HepG2 (cell line): ENCODE data around the gene AMIGO2. TPM values are rescaled to one million over a fixed set of nuclear protein-coding genes. Genes with fewer than 3 reads are reported as not detected.

Experiments
- ATAC-seq: fragments of 200-7000 bp; cut with Tn5 transposase; 3 replicates; pipeline ENCODE4 v1.9.1; 2020; ENCODE audit warnings: mild to moderate bottlenecking, moderate library complexity
- BruUV-seq: library from RNA; stranded (reverse); fragments of 400-500 nt; replicated peaks from 2 replicates; lab custom pipeline; 2021; lab: Mats Ljungman, UMichigan
- CTCF ChIA-PET: fragments of 300-600 bp; formaldehyde crosslinking; extraction: SDS; loops from one replicate; lab custom pipeline; 2021; ENCODE audit warnings: low total read pairs, inconsistent platforms, low intra/inter-chr PET ratio; lab: Yijun Ruan, JAX
- POLR2A ChIA-PET: fragments of 350-600 bp; sonication (Branson Sonifier 250); formaldehyde crosslinking; loops from one replicate; lab custom pipeline; 2020; ENCODE audit warnings: antibody characterized with exemption, inconsistent platforms; lab: Yijun Ruan, JAX
- DNase-seq: peaks from one replicate; pipeline ENCODE4 v3.0.0-alpha.2; 2015; ENCODE audit warnings: low spot score
- FAIRE-seq: peaks from 3 replicates; lab custom pipeline; 2011; peaks lifted over from hg19 to GRCh38; lab: Jason Lieb, UNC
- H2AFZ ChIP-seq: one replicate; pipeline ENCODE4 v1.6.1; 2011; ENCODE audit warnings: low read length, inconsistent platforms
- H3K27ac ChIP-seq: fragments of 300-600 bp; 3 replicates; pipeline ENCODE4 v1.8.0; 2011; ENCODE audit warnings: mixed run types, mild to moderate bottlenecking, mixed read lengths, low read length, inconsistent platforms; ENCODE audit not compliant: insufficient read depth; ENCODE audit errors: extremely low read length
- H3K27me3 ChIP-seq, 2 experiments: fragments of 200-600 bp in 1 of 2; 2 replicates in 1 of 2; 3 replicates in 1 of 2; pipeline versions ENCODE4 v1.6.0 to v1.8.0; 2011; ENCODE audit warnings: low read length in 2 of 2, mild to moderate bottlenecking in 2 of 2, moderate library complexity in 2 of 2, inconsistent platforms in 1 of 2; ENCODE audit not compliant: insufficient read depth in 2 of 2, control insufficient read depth in 1 of 2
- H3K36me3 ChIP-seq, 2 experiments: fragments of 200-600 bp in 1 of 2; replicated peaks in 1 of 2; 2 replicates in 1 of 2; 3 replicates in 1 of 2; pipeline versions ENCODE4 v1.5.1 to v1.8.0; 2011; ENCODE audit warnings: low read length in 2 of 2, inconsistent platforms in 1 of 2; ENCODE audit not compliant: insufficient read depth in 2 of 2, control insufficient read depth in 1 of 2
- H3K4me1 ChIP-seq: 2 replicates; pipeline ENCODE4 v1.5.1; 2012; ENCODE audit warnings: low read length, inconsistent platforms; ENCODE audit not compliant: insufficient read depth
- H3K4me2 ChIP-seq: 2 replicates; pipeline ENCODE4 v1.6.0; 2011; ENCODE audit warnings: low read depth, low read length, inconsistent platforms
- H3K4me3 ChIP-seq, 3 experiments: fragments of 200-600 bp in 1 of 3; sonication (generic), shearing (Covaris generic) in 1 of 3; replicated peaks in 1 of 3; 2 replicates each; pipeline ENCODE4 v1.5.1; 2011 to 2016; ENCODE audit warnings: low read length in 3 of 3, inconsistent platforms in 2 of 3, low read depth in 2 of 3, mild to moderate bottlenecking in 2 of 3, control low read depth in 1 of 3, mixed read lengths in 1 of 3; ENCODE audit not compliant: insufficient read depth in 1 of 3
- H3K79me2 ChIP-seq: one replicate; pipeline ENCODE4 v1.6.1; 2011; ENCODE audit warnings: low read length, inconsistent platforms; ENCODE audit not compliant: insufficient read depth
- H3K9ac ChIP-seq: 2 replicates; pipeline ENCODE4 v1.6.0; 2011; ENCODE audit warnings: mild to moderate bottlenecking, low read depth, low read length, inconsistent platforms; ENCODE audit not compliant: insufficient read depth
- H3K9me3 ChIP-seq: 2 replicates; pipeline ENCODE4 v1.5.1; 2012; ENCODE audit warnings: mild to moderate bottlenecking, low read length
- H4K20me1 ChIP-seq: 2 replicates; pipeline ENCODE4 v1.6.0; 2011; ENCODE audit warnings: inconsistent platforms, mild to moderate bottlenecking, low read length, moderate library complexity; ENCODE audit not compliant: insufficient read depth
- EEA1 ChIP-seq: sonication (generic); formaldehyde crosslinking; IDR thresholded peaks from 2 replicates; pipeline ENCODE4 v1.5.1; 2020; ENCODE audit warnings: mild to moderate bottlenecking, missing genetic modification reagents, borderline replicate concordance
- ELF1 ChIP-seq: sonication (generic); formaldehyde crosslinking; IDR thresholded peaks from 2 replicates; pipeline ENCODE4 v1.4.0; 2020; ENCODE audit warnings: missing genetic modification reagents
- GATAD2A ChIP-seq: IDR thresholded peaks from 2 replicates; pipeline ENCODE4 v1.6.1; 2016
- HOXA7 ChIP-seq: sonication (generic); formaldehyde crosslinking; IDR thresholded peaks from 2 replicates; pipeline ENCODE4 v1.8.1; 2022; ENCODE audit warnings: mild to moderate bottlenecking, missing genetic modification reagents, moderate library complexity
- JUN ChIP-seq: sonication (generic); formaldehyde crosslinking; IDR thresholded peaks from 2 replicates; pipeline ENCODE4 v1.4.0; 2020; ENCODE audit warnings: mild to moderate bottlenecking, missing genetic modification reagents
- JUND ChIP-seq: sonication (generic); formaldehyde crosslinking; IDR thresholded peaks from 2 replicates; pipeline ENCODE4 v1.8.0; 2022; ENCODE audit warnings: mild to moderate bottlenecking, missing genetic modification reagents
- ZBTB1 ChIP-seq: sonication (generic); formaldehyde crosslinking; IDR thresholded peaks from 2 replicates; pipeline ENCODE4 v1.4.0; 2020; ENCODE audit warnings: missing genetic modification reagents, borderline replicate concordance
- ZFP36L1 ChIP-seq: sonication (generic); formaldehyde crosslinking; IDR thresholded peaks from 2 replicates; pipeline ENCODE4 v1.8.0; 2022; ENCODE audit warnings: mild to moderate bottlenecking, missing genetic modification reagents, moderate library complexity
- ZNF143 ChIP-seq: sonication (generic); formaldehyde crosslinking; IDR thresholded peaks from 2 replicates; pipeline ENCODE4 v1.4.0; 2020; ENCODE audit warnings: missing genetic modification reagents
- ZNF383 ChIP-seq: sonication (generic); formaldehyde crosslinking; IDR thresholded peaks from 2 replicates; pipeline ENCODE4 v1.4.0; 2020; ENCODE audit warnings: missing genetic modification reagents, mild to moderate bottlenecking, borderline replicate concordance
- ZNF460 ChIP-seq: sonication (generic); formaldehyde crosslinking; IDR thresholded peaks from 2 replicates; pipeline ENCODE4 v1.5.1; 2020; ENCODE audit warnings: missing genetic modification reagents, mild to moderate bottlenecking, borderline replicate concordance
- ZNF501 ChIP-seq: sonication (generic); formaldehyde crosslinking; IDR thresholded peaks from 2 replicates; pipeline ENCODE4 v1.5.1; 2020; ENCODE audit warnings: mild to moderate bottlenecking, moderate library complexity, missing genetic modification reagents
- ZNF788 ChIP-seq: sonication (generic); formaldehyde crosslinking; IDR thresholded peaks from 2 replicates; pipeline ENCODE4 v1.5.0; 2020; ENCODE audit warnings: mild to moderate bottlenecking, missing genetic modification reagents, borderline replicate concordance
- WGBS: methylation state at CpG from one replicate; pipeline ENCODE4 v1.1.6; 2017; ENCODE audit warnings: low lambda C conversion rate; 5-methylcytosine and 5-hydroxymethylcytosine counted together
- in situ Hi-C: cut with HindIII; loops from 2 replicates; pipeline ENCODE4 v1.10.0; 2017; ENCODE audit warnings: low pct_unique_long_range_greater_than_20kb; ENCODE audit not compliant: extremely low pct_ligation_motif_present
- intact Hi-C: fragments of 100-400 bp; cut with micrococcal nuclease; formaldehyde crosslinking; loops from one replicate; pipeline ENCODE4 v1.10.0; 2022; ENCODE audit not compliant: unreplicated experiment
- polyA plus RNA-seq, 8 experiments: library from polyadenylated mRNA; depleted of rRNA in 3 of 8; stranded (reverse) in 7 of 8; unstranded in 1 of 8; fragments of >200 nt; fragmentation: Illumina TruSeq in 4 of 8; extraction: Trizol in 4 of 8; gene quantifications; 2 replicates each; pipeline versions ENCODE4 v1.2.1 to v1.2.3, GENCODE V29; 2011 to 2016; ENCODE audit warnings: low read depth in 4 of 8, missing spikeins in 1 of 8, mixed read lengths in 1 of 8; ENCODE audit not compliant: insufficient read depth in 1 of 8
- total RNA-seq, 5 experiments: library from RNA; depleted of rRNA; stranded (reverse); fragments of >200 nt; fragmentation: Illumina TruSeq; extraction: Trizol; gene quantifications; 2 replicates each; pipeline ENCODE4 v1.2.3, GENCODE V29; 2016; ENCODE audit warnings: low read depth in 1 of 5
- TF ChIP-seq, protein P1 (sequence below): IDR thresholded peaks from 2 replicates; pipeline ENCODE4 v1.6.1; 2016; ENCODE audit warnings: low read depth, control low read depth
- TF ChIP-seq, protein P2 (sequence below): sonication (generic); formaldehyde crosslinking; IDR thresholded peaks from 2 replicates; pipeline ENCODE4 v1.5.1; 2020; ENCODE audit warnings: missing genetic modification reagents, mild to moderate bottlenecking, borderline replicate concordance
- TF ChIP-seq, protein P3 (sequence below): sonication (generic); formaldehyde crosslinking; IDR thresholded peaks from 2 replicates; pipeline ENCODE4 v1.4.0; 2020; ENCODE audit warnings: mild to moderate bottlenecking, low read depth, missing genetic modification reagents
- TF ChIP-seq, protein P4 (sequence below): sonication (generic); formaldehyde crosslinking; IDR thresholded peaks from 2 replicates; pipeline ENCODE4 v1.9.0; 2021; ENCODE audit warnings: missing genetic modification reagents, borderline replicate concordance

AMIGO2 gene
- total and polyA plus RNA-seq, 2 of the 13 experiments (the other 11 are each of a cell fraction or from before 2014, with no cell fraction given): not detected

DNA sequence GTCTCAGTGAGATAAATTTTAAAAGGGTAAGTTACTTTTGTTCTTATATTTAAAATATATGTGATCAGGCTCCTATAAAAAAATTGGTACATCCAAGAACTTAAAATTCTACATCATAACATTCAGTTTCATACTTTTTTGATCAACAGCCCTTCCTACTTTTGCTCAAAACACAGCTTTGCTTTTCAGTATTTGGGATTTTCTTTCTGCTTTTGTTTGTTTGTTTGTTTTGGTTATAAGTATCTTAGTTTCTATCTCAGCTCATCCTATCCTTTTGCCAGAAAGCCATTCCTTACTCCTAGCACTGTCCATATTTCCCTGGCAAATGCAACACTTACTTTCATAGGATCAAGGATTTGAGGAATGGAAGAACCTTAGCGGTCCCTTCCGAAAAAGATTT is 5.0 kb downstream of the AMIGO2 start:
- Histone ChIP-seq H3K4me2 (no peak overlapping the region), H3K4me3 (no peak overlapping the region), H3K27ac (no peak overlapping the region), H3K9ac (no peak overlapping the region), H3K4me1 (0 out of 2 replicates have a peak, but pooled peaks cover 5% of the 10 kb centered on the region), H2AFZ (no peak overlapping the region), H3K27me3 (peaks cover 4 to 23% of the 10 kb centered on the region in 2 experiments), H3K36me3 (no peaks in the 10 kb centered on the region), H3K79me2 (no peaks in the 10 kb centered on the region), H4K20me1 (no peaks in the 10 kb centered on the region), H3K9me3 (no peaks in the 10 kb centered on the region)
- BruUV-seq: no TSS peak
- DNase-seq (no peak), FAIRE-seq (no peak), ATAC-seq (no peak)
- TF ChIP-seq, protein P1, sequence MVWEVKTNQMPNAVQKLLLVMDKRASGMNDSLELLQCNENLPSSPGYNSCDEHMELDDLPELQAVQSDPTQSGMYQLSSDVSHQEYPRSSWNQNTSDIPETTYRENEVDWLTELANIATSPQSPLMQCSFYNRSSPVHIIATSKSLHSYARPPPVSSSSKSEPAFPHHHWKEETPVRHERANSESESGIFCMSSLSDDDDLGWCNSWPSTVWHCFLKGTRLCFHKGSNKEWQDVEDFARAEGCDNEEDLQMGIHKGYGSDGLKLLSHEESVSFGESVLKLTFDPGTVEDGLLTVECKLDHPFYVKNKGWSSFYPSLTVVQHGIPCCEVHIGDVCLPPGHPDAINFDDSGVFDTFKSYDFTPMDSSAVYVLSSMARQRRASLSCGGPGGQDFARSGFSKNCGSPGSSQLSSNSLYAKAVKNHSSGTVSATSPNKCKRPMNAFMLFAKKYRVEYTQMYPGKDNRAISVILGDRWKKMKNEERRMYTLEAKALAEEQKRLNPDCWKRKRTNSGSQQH (CRISPR knock-in tag): no peak
- no peak for TF ChIP-seq ELF1 (CRISPR knock-in tag)
- TF ChIP-seq, protein P2, sequence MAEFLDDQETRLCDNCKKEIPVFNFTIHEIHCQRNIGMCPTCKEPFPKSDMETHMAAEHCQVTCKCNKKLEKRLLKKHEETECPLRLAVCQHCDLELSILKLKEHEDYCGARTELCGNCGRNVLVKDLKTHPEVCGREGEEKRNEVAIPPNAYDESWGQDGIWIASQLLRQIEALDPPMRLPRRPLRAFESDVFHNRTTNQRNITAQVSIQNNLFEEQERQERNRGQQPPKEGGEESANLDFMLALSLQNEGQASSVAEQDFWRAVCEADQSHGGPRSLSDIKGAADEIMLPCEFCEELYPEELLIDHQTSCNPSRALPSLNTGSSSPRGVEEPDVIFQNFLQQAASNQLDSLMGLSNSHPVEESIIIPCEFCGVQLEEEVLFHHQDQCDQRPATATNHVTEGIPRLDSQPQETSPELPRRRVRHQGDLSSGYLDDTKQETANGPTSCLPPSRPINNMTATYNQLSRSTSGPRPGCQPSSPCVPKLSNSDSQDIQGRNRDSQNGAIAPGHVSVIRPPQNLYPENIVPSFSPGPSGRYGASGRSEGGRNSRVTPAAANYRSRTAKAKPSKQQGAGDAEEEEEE: no peak
- no peak for TF ChIP-seq JUN (CRISPR knock-in tag)
- TF ChIP-seq HOXA7 (CRISPR knock-in tag): no peak
- TF ChIP-seq, protein P3, sequence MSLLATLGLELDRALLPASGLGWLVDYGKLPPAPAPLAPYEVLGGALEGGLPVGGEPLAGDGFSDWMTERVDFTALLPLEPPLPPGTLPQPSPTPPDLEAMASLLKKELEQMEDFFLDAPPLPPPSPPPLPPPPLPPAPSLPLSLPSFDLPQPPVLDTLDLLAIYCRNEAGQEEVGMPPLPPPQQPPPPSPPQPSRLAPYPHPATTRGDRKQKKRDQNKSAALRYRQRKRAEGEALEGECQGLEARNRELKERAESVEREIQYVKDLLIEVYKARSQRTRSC (CRISPR knock-in tag): no peak
- no peak for TF ChIP-seq EEA1 (CRISPR knock-in tag)
- TF ChIP-seq ZNF501: no peak
- no peak for TF ChIP-seq ZNF460 (CRISPR knock-in tag)
- no peak for TF ChIP-seq ZNF143 (CRISPR knock-in tag)
- TF ChIP-seq JUND (CRISPR knock-in tag): no peak
- TF ChIP-seq GATAD2A: no peak
- TF ChIP-seq ZBTB1: no peak
- TF ChIP-seq ZNF383 (CRISPR knock-in tag): no peak
- TF ChIP-seq, protein P4, sequence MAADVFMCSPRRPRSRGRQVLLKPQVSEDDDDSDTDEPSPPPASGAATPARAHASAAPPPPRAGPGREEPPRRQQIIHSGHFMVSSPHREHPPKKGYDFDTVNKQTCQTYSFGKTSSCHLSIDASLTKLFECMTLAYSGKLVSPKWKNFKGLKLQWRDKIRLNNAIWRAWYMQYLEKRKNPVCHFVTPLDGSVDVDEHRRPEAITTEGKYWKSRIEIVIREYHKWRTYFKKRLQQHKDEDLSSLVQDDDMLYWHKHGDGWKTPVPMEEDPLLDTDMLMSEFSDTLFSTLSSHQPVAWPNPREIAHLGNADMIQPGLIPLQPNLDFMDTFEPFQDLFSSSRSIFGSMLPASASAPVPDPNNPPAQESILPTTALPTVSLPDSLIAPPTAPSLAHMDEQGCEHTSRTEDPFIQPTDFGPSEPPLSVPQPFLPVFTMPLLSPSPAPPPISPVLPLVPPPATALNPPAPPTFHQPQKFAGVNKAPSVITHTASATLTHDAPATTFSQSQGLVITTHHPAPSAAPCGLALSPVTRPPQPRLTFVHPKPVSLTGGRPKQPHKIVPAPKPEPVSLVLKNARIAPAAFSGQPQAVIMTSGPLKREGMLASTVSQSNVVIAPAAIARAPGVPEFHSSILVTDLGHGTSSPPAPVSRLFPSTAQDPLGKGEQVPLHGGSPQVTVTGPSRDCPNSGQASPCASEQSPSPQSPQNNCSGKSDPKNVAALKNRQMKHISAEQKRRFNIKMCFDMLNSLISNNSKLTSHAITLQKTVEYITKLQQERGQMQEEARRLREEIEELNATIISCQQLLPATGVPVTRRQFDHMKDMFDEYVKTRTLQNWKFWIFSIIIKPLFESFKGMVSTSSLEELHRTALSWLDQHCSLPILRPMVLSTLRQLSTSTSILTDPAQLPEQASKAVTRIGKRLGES (CRISPR knock-in tag): no peak
- no peak for TF ChIP-seq ZFP36L1 (CRISPR knock-in tag)
- TF ChIP-seq ZNF788: no peak
- ChIA-PET CTCF (no interaction called here), POLR2A (no interaction called here)
- WGBS: 83% methylated on average over 2 of the region's 2 CpGs
- in situ Hi-C loops: no loop called here
- intact Hi-C loops: no loop called here
